Adrenal gland (tissue), 12 donors: ENCODE measurements around the gene ADCY1. TPM values are rescaled to one million over a fixed set of nuclear protein-coding genes. Genes with fewer than 3 reads are reported as not detected.
A peak's percentile ranks its signal among the peaks of the same experiment; 100 is the strongest.

Experiments
- DNase-seq, 7 donors: peaks; one replicate each; pipeline ENCODE4 v3.0.0-alpha.2; 2019 to 2020
- H3K27ac ChIP-seq, 5 donors: fragments of 200-600 bp; sonication (generic) in 4 of 5; 1 replicate in 3 of 5; 2 replicates in 2 of 5; pipeline versions ENCODE4 v1.5.1 to v1.8.0; 2016 to 2020; ENCODE audit warnings: mild to moderate bottlenecking in 1 of 5
- H3K27me3 ChIP-seq: fragments of 200-600 bp; 2 replicates; pipeline ENCODE4 v1.8.0; 2021
- H3K36me3 ChIP-seq, 2 donors: fragments of 200-600 bp; replicated peaks in 1 of 2; 1 replicate in 1 of 2; 2 replicates in 1 of 2; pipeline versions ENCODE4 v1.5.1 to v1.8.0; 2018 to 2022
- H3K4me1 ChIP-seq, 2 donors: fragments of 200-600 bp; replicated peaks in 1 of 2; 1 replicate in 1 of 2; 2 replicates in 1 of 2; pipeline versions ENCODE4 v1.5.1 to v1.8.0; 2018 to 2021
- H3K4me3 ChIP-seq, 4 donors: fragments of 200-600 bp; sonication (generic) in 3 of 4; one replicate each; pipeline ENCODE4 v1.5.1; 2016 to 2018
- H3K9me3 ChIP-seq, 3 donors: fragments of 200-600 bp; sonication (generic) in 1 of 3; replicated peaks in 1 of 3; 1 replicate in 2 of 3; 2 replicates in 1 of 3; pipeline versions ENCODE4 v1.5.1 to v1.8.0; 2016 to 2021
- POLR2A ChIP-seq, 2 donors: fragments of 450-650 bp; IDR thresholded peaks; one replicate each; pipeline ENCODE4 v1.6.1; 2017; ENCODE audit warnings: antibody characterized with exemption in 2 of 2, mild to moderate bottlenecking in 2 of 2, moderate library complexity in 1 of 2
- WGBS, 4 donors: extraction: QIAGEN DNeasy Blood & Tissue Kit in 2 of 4; methylation state at CpG; one replicate each; pipeline versions ENCODE4 v1.1.5 to v1.1.7; 2013 to 2017; 5-methylcytosine and 5-hydroxymethylcytosine counted together
- intact Hi-C, 2 donors: fragments of 100-400 bp; cut with DNase I; formaldehyde crosslinking; loops; one replicate each; pipeline versions ENCODE4 v1.14.1 to v1.15.0; 2022 to 2023
- polyA plus RNA-seq, 3 donors: library from polyadenylated mRNA; stranded (reverse); fragments of 200-250 nt in 2 of 3; fragments of 350-450 nt in 1 of 3; fragmentation: Illumina TruSeq in 1 of 3; extraction: RNeasy Lipid Tissue Mini Kit (QIAGEN cat#74804) in 1 of 3; gene quantifications; one replicate each; pipeline ENCODE4 v1.2.3, GENCODE V29; 2013 to 2014
- total RNA-seq, 9 donors: library from RNA; depleted of rRNA in 4 of 9; stranded (reverse); fragments of >200 nt in 4 of 9; fragments of 120-200 nt in 1 of 9; fragmentation: NEBNext Ultra II Directional in 1 of 9; extraction: Animal tissue kit (Norgen Biotek cat#: 25700) in 1 of 9; gene quantifications; one replicate each; pipeline versions ENCODE4 v1.1.0 to v1.2.4, GENCODE V29; 2013 to 2023
- TF ChIP-seq, protein P1 (sequence below), 6 experiments: fragments of 450-650 bp in 4 of 6; fragments of 200-600 bp in 2 of 6; sonication (generic) in 1 of 6; IDR thresholded peaks; 1 replicate in 5 of 6; 2 replicates in 1 of 6; pipeline versions ENCODE4 v1.5.1 to v1.8.0; 2016 to 2021; ENCODE audit warnings: antibody characterized with exemption in 6 of 6, mild to moderate bottlenecking in 2 of 6, moderate library complexity in 1 of 6
- donor health status: healthy with polysubstance abuse.
- donor health status: Bipolar disorder and iron deficiency.
- donor health status: DM: yes; HTN: yes; CAD: no.
- donor health status: DM: no; HTN: no; CAD: no.
- donor health status: DM: no; HTN: no; CAD: no.
- donor health status: DM: yes; HTN: yes; CAD: no.

The ADCY1 gene
- total and polyA plus RNA-seq, 12 donors = 0.88 to 9.5 (median 4.2) TPM

DNA sequence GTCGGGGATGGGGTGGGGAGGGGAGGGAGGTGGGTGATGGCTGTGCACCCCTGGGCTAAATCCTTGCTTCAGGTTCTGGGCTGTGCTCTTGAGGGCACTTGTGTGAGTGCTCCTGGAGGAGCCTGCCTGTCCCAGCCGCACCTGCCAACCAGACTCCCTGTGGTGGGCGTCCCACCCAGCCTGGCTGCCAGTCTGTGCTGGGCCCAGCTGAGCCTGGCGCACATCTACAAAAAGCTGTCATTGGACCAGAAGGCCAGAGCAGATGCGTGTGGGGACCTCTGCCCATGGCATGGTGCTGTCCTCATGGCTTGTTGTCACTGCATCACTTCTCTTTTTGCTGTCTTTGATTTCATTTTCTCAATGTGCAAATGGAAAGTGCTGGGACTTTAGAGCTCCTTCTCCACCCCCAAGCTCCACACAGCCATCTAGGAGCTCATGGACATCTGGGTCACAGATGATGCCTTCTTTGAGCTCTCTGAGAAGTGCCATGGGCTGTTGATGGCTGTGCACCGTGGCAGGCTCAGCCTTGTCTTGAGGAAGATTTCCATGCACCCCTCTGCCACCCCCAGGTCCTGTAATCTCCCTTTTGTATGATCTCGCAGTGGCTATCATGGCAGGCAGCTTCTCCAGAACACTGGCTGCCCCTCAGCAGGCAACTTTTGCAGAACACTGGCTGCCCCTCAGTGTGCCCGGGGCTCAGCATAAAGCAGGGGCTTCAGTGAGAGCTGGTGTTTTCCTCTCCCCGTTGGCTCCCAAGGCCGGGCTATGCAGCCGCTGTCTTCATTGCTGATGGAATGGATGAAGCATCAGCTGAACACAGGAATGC, 83.9 kb downstream of the ADCY1 start:
- no peak overlapping the region for H3K4me3 ChIP-seq
- H3K4me1 ChIP-seq = no peaks in the 10 kb centered on the region
- H3K27ac ChIP-seq = no peak overlapping the region
- H3K9me3 ChIP-seq = no peaks in the 10 kb centered on the region
- TF ChIP-seq, protein P1, sequence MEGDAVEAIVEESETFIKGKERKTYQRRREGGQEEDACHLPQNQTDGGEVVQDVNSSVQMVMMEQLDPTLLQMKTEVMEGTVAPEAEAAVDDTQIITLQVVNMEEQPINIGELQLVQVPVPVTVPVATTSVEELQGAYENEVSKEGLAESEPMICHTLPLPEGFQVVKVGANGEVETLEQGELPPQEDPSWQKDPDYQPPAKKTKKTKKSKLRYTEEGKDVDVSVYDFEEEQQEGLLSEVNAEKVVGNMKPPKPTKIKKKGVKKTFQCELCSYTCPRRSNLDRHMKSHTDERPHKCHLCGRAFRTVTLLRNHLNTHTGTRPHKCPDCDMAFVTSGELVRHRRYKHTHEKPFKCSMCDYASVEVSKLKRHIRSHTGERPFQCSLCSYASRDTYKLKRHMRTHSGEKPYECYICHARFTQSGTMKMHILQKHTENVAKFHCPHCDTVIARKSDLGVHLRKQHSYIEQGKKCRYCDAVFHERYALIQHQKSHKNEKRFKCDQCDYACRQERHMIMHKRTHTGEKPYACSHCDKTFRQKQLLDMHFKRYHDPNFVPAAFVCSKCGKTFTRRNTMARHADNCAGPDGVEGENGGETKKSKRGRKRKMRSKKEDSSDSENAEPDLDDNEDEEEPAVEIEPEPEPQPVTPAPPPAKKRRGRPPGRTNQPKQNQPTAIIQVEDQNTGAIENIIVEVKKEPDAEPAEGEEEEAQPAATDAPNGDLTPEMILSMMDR (IDR thresholded peaks at IDR 0.05) = no peak
- no peak for TF ChIP-seq POLR2A (IDR thresholded peaks at IDR 0.05)
- WGBS, 4 donors = 82 to 96% (median 89%) methylated on average over 5 to 11 of the region's 11 CpGs
- H3K27me3 ChIP-seq = no peaks in the 10 kb centered on the region
- H3K36me3 ChIP-seq = no peaks in the 10 kb centered on the region
- intact Hi-C loops = loop anchor here in 1 of 2 donors (10.0 kb wide), 1 partner anchor 503 kb away; the partner anchor contains the start of gene RAMP3
- no peak for DNase-seq

DNA sequence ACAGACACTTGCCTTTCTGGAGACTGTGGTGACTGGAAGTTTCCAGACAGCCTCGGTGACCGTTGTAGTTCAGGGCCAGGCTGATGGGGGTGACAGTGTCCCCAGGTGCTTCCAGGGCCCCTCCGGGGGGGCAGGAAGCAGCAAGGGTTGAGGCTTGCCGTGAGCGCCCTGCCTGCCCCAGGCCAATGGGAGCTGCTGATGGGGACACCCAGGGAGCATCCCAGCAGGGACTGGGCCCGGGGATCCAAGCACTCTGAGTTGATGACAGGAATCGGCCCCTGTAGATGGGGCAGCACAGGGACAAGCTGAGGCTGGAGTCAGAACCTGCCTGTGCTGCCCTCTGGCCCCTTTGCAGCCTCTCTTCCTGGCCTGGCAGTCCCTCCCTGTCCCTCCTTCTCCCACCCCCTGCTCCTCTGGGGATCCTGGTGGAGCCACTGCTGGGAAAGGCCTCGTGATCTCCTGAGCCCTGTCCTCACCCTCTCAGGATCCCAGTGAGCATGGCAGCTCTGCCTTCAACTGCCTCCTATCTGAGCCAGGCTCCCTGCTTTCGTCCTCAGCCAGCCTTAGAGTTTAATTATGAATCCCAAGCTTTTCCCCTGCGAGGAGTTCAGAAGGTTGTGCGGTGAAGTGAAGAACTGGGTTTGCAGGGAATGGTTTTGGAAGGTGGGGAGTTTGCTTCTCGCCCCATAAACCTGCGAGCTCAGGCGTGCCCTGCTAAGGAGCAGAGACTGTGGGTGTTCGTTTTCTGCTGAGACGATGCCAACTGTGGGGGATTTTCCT, 84.7 kb downstream of the ADCY1 start:
- DNase-seq = peak in 1 of 7 donors; percentile 23
- Histone ChIP-seq H3K9me3 (no peaks in the 10 kb centered on the region), H3K27ac (no peak overlapping the region), H3K4me3 (no peak overlapping the region), H3K4me1 (no peaks in the 10 kb centered on the region), H3K36me3 (no peaks in the 10 kb centered on the region), H3K27me3 (no peaks in the 10 kb centered on the region)
- intact Hi-C loops = loop anchor here in 1 of 2 donors (10.0 kb wide), 1 partner anchor 504 kb away; the partner anchor contains the start of gene RAMP3
- no peak for TF ChIP-seq POLR2A (IDR thresholded peaks at IDR 0.05)
- TF ChIP-seq, protein P1 (IDR thresholded peaks at IDR 0.05) = no peak
- WGBS, 4 donors = 82 to 96% (median 89%) methylated on average over 7 to 16 of the region's 16 CpGs

DNA sequence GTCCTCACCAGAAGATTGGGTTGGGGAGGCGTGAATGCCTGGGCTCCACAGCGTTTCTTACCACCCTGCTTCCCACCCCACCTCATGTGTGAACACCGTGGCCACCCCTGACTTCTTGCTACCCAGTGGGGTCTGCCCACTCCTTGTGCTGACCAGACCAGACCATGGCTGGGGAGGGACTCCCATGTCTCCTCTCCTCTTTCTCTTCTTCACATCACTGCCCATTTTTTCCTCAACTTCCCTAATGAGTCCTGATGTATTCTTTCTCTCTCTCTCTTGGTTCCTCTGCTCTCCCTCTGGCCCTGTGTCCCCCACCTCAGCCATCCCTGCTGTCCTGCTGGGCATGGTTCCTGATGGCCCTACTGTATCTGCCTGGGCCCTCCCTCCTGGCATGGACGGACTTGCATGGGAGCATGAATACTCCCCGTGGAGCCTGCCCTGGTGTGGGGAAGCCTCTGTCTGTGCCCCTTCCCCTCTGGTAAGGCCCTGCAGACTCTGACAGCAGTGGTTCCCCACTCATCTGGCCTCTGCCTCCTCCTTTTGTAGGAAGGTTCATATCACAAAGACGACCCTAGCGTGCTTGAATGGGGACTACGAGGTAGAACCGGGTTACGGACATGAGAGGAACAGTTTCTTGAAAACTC, 85.5 kb downstream of the ADCY1 start:
- Histone ChIP-seq H3K36me3 (no peaks in the 10 kb centered on the region), H3K27ac (no peak overlapping the region), H3K4me3 (no peak overlapping the region), H3K4me1 (no peaks in the 10 kb centered on the region), H3K27me3 (no peaks in the 10 kb centered on the region), H3K9me3 (no peaks in the 10 kb centered on the region)
- TF ChIP-seq POLR2A (IDR thresholded peaks at IDR 0.05) = no peak
- TF ChIP-seq, protein P1 (IDR thresholded peaks at IDR 0.05) = no peak
- peak in 1 of 7 donors; percentile 33 for DNase-seq
- intact Hi-C loops = loop anchor here in 1 of 2 donors (10.0 kb wide), 1 partner anchor 505 kb away; the partner anchor contains the start of gene RAMP3
- 88 to 92% (median 90%) methylated on average over 9 to 10 of the region's 10 CpGs for WGBS, 4 donors
